Neuronal stem cell (in vitro differentiated cells): ENCODE measurements around the gene PLXNB3.
"Not testable (repeated sequence)": the region's sequence is repeated elsewhere in the genome, so short reads cannot be mapped to it uniquely, and the experiment has no call there.

Source experiments
- DNase-seq: peaks from one replicate; pipeline ENCODE4 v3.0.0-alpha.2; 2013; ENCODE audit warnings: low spot score
- H2AFZ ChIP-seq: one replicate; pipeline ENCODE4 v1.6.1; 2013; ENCODE audit warnings: mild to moderate bottlenecking, low read length, inconsistent platforms
- H2AK5ac ChIP-seq: 2 replicates; pipeline ENCODE4 v1.6.1; 2013; ENCODE audit warnings: low read depth, mild to moderate bottlenecking, inconsistent platforms, low read length, moderate library complexity, mixed read lengths
- H2BK120ac ChIP-seq: 2 replicates; pipeline ENCODE4 v1.6.1; 2013; ENCODE audit warnings: low read depth, mild to moderate bottlenecking, inconsistent platforms, low read length, moderate library complexity, mixed read lengths
- H2BK12ac ChIP-seq: one replicate; pipeline ENCODE4 v1.6.1; 2013; ENCODE audit warnings: low read length, inconsistent platforms
- H2BK15ac ChIP-seq: 2 replicates; pipeline ENCODE4 v1.6.1; 2013; ENCODE audit warnings: mild to moderate bottlenecking, low read length, inconsistent platforms, mixed read lengths
- H2BK5ac ChIP-seq: one replicate; pipeline ENCODE4 v1.6.1; 2013; ENCODE audit warnings: inconsistent platforms, mild to moderate bottlenecking, low read length, moderate library complexity
- H3K14ac ChIP-seq: one replicate; pipeline ENCODE4 v1.6.1; 2013; ENCODE audit warnings: low read length, inconsistent platforms
- H3K18ac ChIP-seq: 2 replicates; pipeline ENCODE4 v1.6.1; 2013; ENCODE audit warnings: low read length, inconsistent platforms
- H3K23ac ChIP-seq: 2 replicates; pipeline ENCODE4 v1.6.1; 2013; ENCODE audit warnings: low read depth, mild to moderate bottlenecking, mixed read lengths, low read length, inconsistent platforms; ENCODE audit not compliant: poor library complexity
- H3K27ac ChIP-seq: replicated peaks from 3 replicates; pipeline ENCODE4 v1.5.1; 2013; ENCODE audit warnings: low read length, inconsistent platforms
- H3K27me3 ChIP-seq, 3 experiments: 2 replicates each; pipeline ENCODE4 v1.6.1; 2013; ENCODE audit warnings: low read length in 3 of 3, mild to moderate bottlenecking in 2 of 3, inconsistent platforms in 1 of 3, low read depth in 1 of 3, mixed read lengths in 1 of 3, moderate library complexity in 1 of 3; ENCODE audit not compliant: control insufficient read depth in 3 of 3, insufficient read depth in 3 of 3
- H3K36me3 ChIP-seq, 2 donors: replicated peaks in 1 of 2; 2 replicates each; pipeline ENCODE4 v1.6.1; 2013; ENCODE audit warnings: low read length in 2 of 2; ENCODE audit not compliant: control insufficient read depth in 2 of 2, insufficient read depth in 2 of 2
- H3K4ac ChIP-seq: 2 replicates; pipeline ENCODE4 v1.6.1; 2013; ENCODE audit warnings: inconsistent platforms, mild to moderate bottlenecking, low read length, moderate library complexity
- H3K4me1 ChIP-seq, 2 donors: 1 replicate in 1 of 2; 2 replicates in 1 of 2; pipeline ENCODE4 v1.6.1; 2013; ENCODE audit warnings: low read length in 2 of 2, low read depth in 1 of 2; ENCODE audit not compliant: control insufficient read depth in 2 of 2, insufficient read depth in 1 of 2
- H3K4me2 ChIP-seq: one replicate; pipeline ENCODE4 v1.6.1; 2013; ENCODE audit warnings: mild to moderate bottlenecking, low read length, inconsistent platforms; ENCODE audit not compliant: insufficient read depth, poor library complexity, severe bottlenecking
- H3K4me3 ChIP-seq, 2 donors: 2 replicates each; pipeline ENCODE4 v1.5.1; 2013; ENCODE audit warnings: low read length in 2 of 2, mild to moderate bottlenecking in 2 of 2, inconsistent platforms in 1 of 2, moderate library complexity in 1 of 2
- H3K79me1 ChIP-seq: one replicate; pipeline ENCODE4 v1.6.1; 2013; ENCODE audit warnings: low read depth, mild to moderate bottlenecking, inconsistent platforms, low read length, moderate library complexity
- H3K9ac ChIP-seq: one replicate; pipeline ENCODE4 v1.6.1; 2013; ENCODE audit warnings: mild to moderate bottlenecking, low read depth, low read length, inconsistent platforms; ENCODE audit not compliant: poor library complexity
- H3K9me3 ChIP-seq, 2 donors: replicated peaks in 1 of 2; 2 replicates each; pipeline versions ENCODE3 to v1.6.1; 2013; ENCODE audit warnings: low read length in 2 of 2, mild to moderate bottlenecking in 2 of 2, inconsistent platforms in 1 of 2, low read depth in 1 of 2, mixed read lengths in 1 of 2, moderate library complexity in 1 of 2; ENCODE audit not compliant: control insufficient read depth in 2 of 2, insufficient read depth in 1 of 2
- H4K8ac ChIP-seq: one replicate; pipeline ENCODE4 v1.6.1; 2013; ENCODE audit warnings: low read depth, mild to moderate bottlenecking, inconsistent platforms, low read length, moderate library complexity
- H4K91ac ChIP-seq: one replicate; pipeline ENCODE4 v1.6.1; 2013; ENCODE audit warnings: low read length, low read depth, mild to moderate bottlenecking, inconsistent platforms; ENCODE audit not compliant: poor library complexity
- WGBS, 2 donors: extraction: QIAGEN DNeasy Blood & Tissue Kit; methylation state at CpG; one replicate each; pipeline ENCODE4 v1.1.7; 2013; ENCODE audit warnings: missing lambda C conversion rate in 2 of 2, mixed read lengths in 1 of 2; ENCODE audit not compliant: insufficient read length in 2 of 2, insufficient replicate concordance in 1 of 2; ENCODE audit errors: extremely low coverage in 2 of 2; 5-methylcytosine and 5-hydroxymethylcytosine counted together

PLXNB3 gene

GRCh38 chrX:153743468-153744209, 20.4 kb upstream of the PLXNB3 start:
- H2BK12ac ChIP-seq, H2BK5ac ChIP-seq, H3K79me1 ChIP-seq, H2AK5ac ChIP-seq, H3K27me3 ChIP-seq, H3K23ac ChIP-seq, H3K4me1 ChIP-seq, H3K14ac ChIP-seq, DNase-seq, H2AFZ ChIP-seq, H4K8ac ChIP-seq, H3K4me3 ChIP-seq, H3K36me3 ChIP-seq, H3K4ac ChIP-seq, H4K91ac ChIP-seq, H2BK120ac ChIP-seq, H3K9me3 ChIP-seq, H3K27ac ChIP-seq: not testable (repeated sequence)
- WGBS, 2 donors = no CpG with 5 or more reads among the region's 35 CpGs
- H3K9ac ChIP-seq = peak overlapping the region; percentile 30
- H2BK15ac ChIP-seq = peak overlapping the region; percentile 49
- peak overlapping the region; percentile 45 for H3K4me2 ChIP-seq
- H3K18ac ChIP-seq = peak overlapping the region; percentile 57

- Histone ChIP-seq H3K23ac (no peak overlapping the region), H3K18ac (peak overlapping the region; percentile 57), H3K36me3 (no peaks in the 10 kb centered on the region), H2BK12ac (no peak overlapping the region), H3K9ac (peak overlapping the region; percentile 30), H3K27ac (no peak overlapping the region), H3K4ac (no peak overlapping the region), H3K14ac (no peak overlapping the region), H3K9me3 (no peaks in the 10 kb centered on the region), H3K27me3 (no peaks in the 10 kb centered on the region), H4K8ac (no peak overlapping the region), H3K79me1 (no peaks in the 10 kb centered on the region), H3K4me2 (peak overlapping the region; percentile 45), H3K4me3 (no peak overlapping the region), H4K91ac (no peak overlapping the region), H2BK15ac (no peak overlapping the region), H2AFZ (no peak overlapping the region), H2BK5ac (no peak overlapping the region), H3K4me1 (no peaks in the 10 kb centered on the region), H2AK5ac (no peak overlapping the region), H2BK120ac (no peak overlapping the region)
- no CpG with 5 or more reads among the region's 38 CpGs for WGBS, 2 donors
- no peak for DNase-seq
Measured at GRCh38 chrX:153744210-153745066, 19.6 kb upstream of the PLXNB3 start.

GRCh38 chrX:153745067-153745433, 19.0 kb upstream of the PLXNB3 start:
- not testable (repeated sequence) for H3K9me3 ChIP-seq, H3K36me3 ChIP-seq, H3K4me1 ChIP-seq, H2BK15ac ChIP-seq, DNase-seq, H3K27me3 ChIP-seq, H2BK12ac ChIP-seq, H2AK5ac ChIP-seq, H3K4me2 ChIP-seq, H4K8ac ChIP-seq, H3K27ac ChIP-seq, H3K79me1 ChIP-seq, H3K9ac ChIP-seq, H3K23ac ChIP-seq, H2AFZ ChIP-seq, H3K4ac ChIP-seq, H4K91ac ChIP-seq, H3K14ac ChIP-seq, H2BK120ac ChIP-seq, H3K4me3 ChIP-seq, H2BK5ac ChIP-seq, H3K18ac ChIP-seq
- no CpG with 5 or more reads among the region's 12 CpGs for WGBS, 2 donors

GRCh38 chrX:153746359-153746758, 17.7 kb upstream of the PLXNB3 start:
- Histone ChIP-seq H2AK5ac (no peak overlapping the region), H3K4me3 (no peak overlapping the region), H2BK5ac (no peak overlapping the region), H3K9ac (no peak overlapping the region), H3K27ac (no peak overlapping the region), H3K79me1 (no peaks in the 10 kb centered on the region), H3K18ac (no peak overlapping the region), H4K91ac (no peak overlapping the region), H3K27me3 (no peaks in the 10 kb centered on the region), H3K36me3 (no peaks in the 10 kb centered on the region), H2AFZ (no peak overlapping the region), H3K4me2 (no peak overlapping the region), H4K8ac (no peak overlapping the region), H3K14ac (no peak overlapping the region), H2BK15ac (no peak overlapping the region), H2BK120ac (no peak overlapping the region), H3K4ac (no peak overlapping the region), H2BK12ac (no peak overlapping the region), H3K9me3 (no peaks in the 10 kb centered on the region), H3K4me1 (no peaks in the 10 kb centered on the region), H3K23ac (no peak overlapping the region)
- 95 to 100% methylated on average over 2 of the region's 3 CpGs for WGBS, 2 donors
- DNase-seq = no peak
